HCT116 (cell line): ENCODE results near the gene PKIB.

Source experiments
- EGR1 ChIP-seq: IDR thresholded peaks from 2 replicates; pipeline ENCODE4 v1.6.1; 2012; ENCODE audit warnings: low read depth
- EZH2 ChIP-seq: fragments of 200-600 bp; sonication (generic); IDR thresholded peaks from 2 replicates; pipeline ENCODE4 v1.6.1; 2017; ENCODE audit warnings: antibody characterized with exemption, mixed run types
- EZH2phosphoT487 ChIP-seq: fragments of 200-600 bp; IDR thresholded peaks from 2 replicates; pipeline ENCODE4 v1.6.1; 2018; ENCODE audit warnings: antibody characterized with exemption, borderline replicate concordance
- MAX ChIP-seq: IDR thresholded peaks from 2 replicates; pipeline ENCODE4 v1.6.1; 2012
- POLR2AphosphoS5 ChIP-seq: IDR thresholded peaks from 2 replicates; pipeline ENCODE4 v1.6.1; 2011; ENCODE audit warnings: mild to moderate bottlenecking, low read depth, low read length, moderate library complexity
- TF ChIP-seq, protein P1 (sequence below), 3 experiments: fragments of 200-600 bp in 1 of 3; sonication (generic) in 1 of 3; IDR thresholded peaks in 2 of 3; conservative IDR thresholded peaks in 1 of 3; 2 replicates each; pipeline ENCODE4 v1.5.1; 2012 to 2017; ENCODE audit warnings: low read depth in 2 of 3, low read length in 2 of 3, antibody characterized with exemption in 1 of 3, borderline replicate concordance in 1 of 3, control low read depth in 1 of 3, mild to moderate bottlenecking in 1 of 3, mixed read lengths in 1 of 3, mixed run types in 1 of 3, moderate library complexity in 1 of 3; ENCODE audit not compliant: insufficient read depth in 1 of 3
- TF ChIP-seq, protein P2 (sequence below): IDR thresholded peaks from 2 replicates; pipeline ENCODE4 v1.6.1; 2012
- TF ChIP-seq, protein P3 (sequence below): IDR thresholded peaks from 2 replicates; pipeline ENCODE4 v1.6.1; 2011; ENCODE audit warnings: mild to moderate bottlenecking, low read length, moderate library complexity; ENCODE audit not compliant: insufficient replicate concordance; ENCODE audit errors: extremely low read depth

- TF ChIP-seq, protein P1, sequence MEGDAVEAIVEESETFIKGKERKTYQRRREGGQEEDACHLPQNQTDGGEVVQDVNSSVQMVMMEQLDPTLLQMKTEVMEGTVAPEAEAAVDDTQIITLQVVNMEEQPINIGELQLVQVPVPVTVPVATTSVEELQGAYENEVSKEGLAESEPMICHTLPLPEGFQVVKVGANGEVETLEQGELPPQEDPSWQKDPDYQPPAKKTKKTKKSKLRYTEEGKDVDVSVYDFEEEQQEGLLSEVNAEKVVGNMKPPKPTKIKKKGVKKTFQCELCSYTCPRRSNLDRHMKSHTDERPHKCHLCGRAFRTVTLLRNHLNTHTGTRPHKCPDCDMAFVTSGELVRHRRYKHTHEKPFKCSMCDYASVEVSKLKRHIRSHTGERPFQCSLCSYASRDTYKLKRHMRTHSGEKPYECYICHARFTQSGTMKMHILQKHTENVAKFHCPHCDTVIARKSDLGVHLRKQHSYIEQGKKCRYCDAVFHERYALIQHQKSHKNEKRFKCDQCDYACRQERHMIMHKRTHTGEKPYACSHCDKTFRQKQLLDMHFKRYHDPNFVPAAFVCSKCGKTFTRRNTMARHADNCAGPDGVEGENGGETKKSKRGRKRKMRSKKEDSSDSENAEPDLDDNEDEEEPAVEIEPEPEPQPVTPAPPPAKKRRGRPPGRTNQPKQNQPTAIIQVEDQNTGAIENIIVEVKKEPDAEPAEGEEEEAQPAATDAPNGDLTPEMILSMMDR (IDR thresholded peaks at IDR 0.05 in 2 of 3, conservative IDR thresholded peaks at IDR 0.05 in 1 of 3; ENCODE audit: borderline replicate concordance in 1 of 3, insufficient read depth in 1 of 3, low read depth in 2 of 3, low read length in 2 of 3): no peak
- TF ChIP-seq MAX (no peak), EZH2phosphoT487 (no peak), EGR1 (no peak), POLR2AphosphoS5 (no peak), EZH2 (no peak)
- TF ChIP-seq, protein P2, sequence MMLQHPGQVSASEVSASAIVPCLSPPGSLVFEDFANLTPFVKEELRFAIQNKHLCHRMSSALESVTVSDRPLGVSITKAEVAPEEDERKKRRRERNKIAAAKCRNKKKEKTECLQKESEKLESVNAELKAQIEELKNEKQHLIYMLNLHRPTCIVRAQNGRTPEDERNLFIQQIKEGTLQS: no peak
- TF ChIP-seq, protein P3, sequence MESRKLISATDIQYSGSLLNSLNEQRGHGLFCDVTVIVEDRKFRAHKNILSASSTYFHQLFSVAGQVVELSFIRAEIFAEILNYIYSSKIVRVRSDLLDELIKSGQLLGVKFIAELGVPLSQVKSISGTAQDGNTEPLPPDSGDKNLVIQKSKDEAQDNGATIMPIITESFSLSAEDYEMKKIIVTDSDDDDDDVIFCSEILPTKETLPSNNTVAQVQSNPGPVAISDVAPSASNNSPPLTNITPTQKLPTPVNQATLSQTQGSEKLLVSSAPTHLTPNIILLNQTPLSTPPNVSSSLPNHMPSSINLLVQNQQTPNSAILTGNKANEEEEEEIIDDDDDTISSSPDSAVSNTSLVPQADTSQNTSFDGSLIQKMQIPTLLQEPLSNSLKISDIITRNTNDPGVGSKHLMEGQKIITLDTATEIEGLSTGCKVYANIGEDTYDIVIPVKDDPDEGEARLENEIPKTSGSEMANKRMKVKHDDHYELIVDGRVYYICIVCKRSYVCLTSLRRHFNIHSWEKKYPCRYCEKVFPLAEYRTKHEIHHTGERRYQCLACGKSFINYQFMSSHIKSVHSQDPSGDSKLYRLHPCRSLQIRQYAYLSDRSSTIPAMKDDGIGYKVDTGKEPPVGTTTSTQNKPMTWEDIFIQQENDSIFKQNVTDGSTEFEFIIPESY: no peak
These were observed 14.6 kb downstream of the PKIB start for GRCh38 chr6:122624853-122625252.
